Neural cell (in vitro differentiated cells): ENCODE results near the gene IRF4.

Experiments used
- CTCF ChIP-seq: fragments of 450-650 bp; IDR thresholded peaks from 2 replicates; pipeline ENCODE4 v1.5.1; 2014; ENCODE audit warnings: antibody characterized with exemption, mild to moderate bottlenecking, moderate library complexity; ENCODE audit not compliant: poor library complexity, severe bottlenecking
- TAF1 ChIP-seq: IDR thresholded peaks from 2 replicates; pipeline ENCODE4 v1.6.1; 2012; ENCODE audit warnings: low read depth

- TF ChIP-seq TAF1 (no peak), CTCF (no peak)
Measured at GRCh38 chr6:363909-364308, 27.6 kb upstream of the IRF4 start.
